HG02840 (cell line): ENCODE measurements around the gene EIF2B1.
A peak's percentile ranks its signal among the peaks of the same experiment; 100 is the strongest.

Experiments used
- ATAC-seq: cut with Tn5 transposase; IDR thresholded peaks from one replicate; pipeline ENCODE4 v1.9.1; 2021; ENCODE audit warnings: mild to moderate bottlenecking, moderate library complexity, moderate number of reproducible peaks; ENCODE audit not compliant: unreplicated experiment, low FRiP score

Gene EIF2B1

DNA sequence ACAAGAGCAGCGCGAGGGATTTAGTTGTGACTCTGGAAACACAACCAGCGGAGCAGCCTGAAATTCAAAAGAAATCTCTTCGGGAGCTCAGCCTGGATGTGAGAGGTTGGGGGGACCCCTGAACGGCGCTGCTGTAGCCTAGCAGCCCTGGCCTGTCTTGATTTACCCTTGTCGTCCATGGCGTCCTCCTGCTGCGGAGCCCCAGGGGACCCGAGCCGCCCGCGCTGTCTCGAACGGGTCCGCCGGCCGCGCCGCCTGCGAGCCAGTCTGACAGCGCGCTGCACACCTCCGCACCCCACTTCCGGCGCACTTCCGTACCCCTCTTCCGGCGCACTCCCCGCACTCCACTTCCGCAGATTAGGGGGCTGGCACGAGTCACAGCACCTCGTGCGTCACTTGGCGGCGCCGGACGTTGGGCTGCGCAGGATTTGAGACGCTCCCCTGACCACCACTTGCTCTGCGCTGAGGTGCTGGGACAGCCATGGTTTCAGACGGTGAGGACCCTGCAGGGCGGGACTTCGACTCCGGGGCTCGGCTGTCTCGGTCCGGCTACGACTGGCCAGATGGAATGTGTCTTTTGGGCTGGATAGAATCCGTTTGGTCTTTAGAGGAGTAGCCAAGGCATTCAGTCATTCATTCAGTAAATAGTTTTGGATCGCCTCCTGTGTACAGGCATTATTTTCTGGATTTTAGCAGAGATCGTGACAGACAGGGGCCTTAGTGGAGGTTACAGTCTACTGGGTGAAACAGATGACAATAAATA lies at the start of gene EIF2B1, which contains the start of gene GTF2H3:
TSS of gene EIF2B1 (minus strand) at position 308 of the 763 bp plus-strand sequence. CDS start at position 179, 129 bp downstream.
TSS of gene GTF2H3 (plus strand) at position 451 of the 763 bp plus-strand sequence. CDS start at position 482, 31 bp downstream.
- ATAC-seq, result peak; percentile 96

GRCh38 chr12:123681605-123682004 lies 48.1 kb upstream of the EIF2B1 start:
- ATAC-seq, result no peak

- no peak for ATAC-seq
Observed at GRCh38 chr12:123678981-123679380, 45.5 kb upstream of the EIF2B1 start.

- no peak for ATAC-seq
Observed at GRCh38 chr12:123676616-123677320, 43.3 kb upstream of the EIF2B1 start.

- ATAC-seq, result no peak
Observed at GRCh38 chr12:123675436-123675835, 42.0 kb upstream of the EIF2B1 start.

- ATAC-seq, result no peak
Observed at GRCh38 chr12:123671876-123672275, 38.4 kb upstream of the EIF2B1 start.

DNA sequence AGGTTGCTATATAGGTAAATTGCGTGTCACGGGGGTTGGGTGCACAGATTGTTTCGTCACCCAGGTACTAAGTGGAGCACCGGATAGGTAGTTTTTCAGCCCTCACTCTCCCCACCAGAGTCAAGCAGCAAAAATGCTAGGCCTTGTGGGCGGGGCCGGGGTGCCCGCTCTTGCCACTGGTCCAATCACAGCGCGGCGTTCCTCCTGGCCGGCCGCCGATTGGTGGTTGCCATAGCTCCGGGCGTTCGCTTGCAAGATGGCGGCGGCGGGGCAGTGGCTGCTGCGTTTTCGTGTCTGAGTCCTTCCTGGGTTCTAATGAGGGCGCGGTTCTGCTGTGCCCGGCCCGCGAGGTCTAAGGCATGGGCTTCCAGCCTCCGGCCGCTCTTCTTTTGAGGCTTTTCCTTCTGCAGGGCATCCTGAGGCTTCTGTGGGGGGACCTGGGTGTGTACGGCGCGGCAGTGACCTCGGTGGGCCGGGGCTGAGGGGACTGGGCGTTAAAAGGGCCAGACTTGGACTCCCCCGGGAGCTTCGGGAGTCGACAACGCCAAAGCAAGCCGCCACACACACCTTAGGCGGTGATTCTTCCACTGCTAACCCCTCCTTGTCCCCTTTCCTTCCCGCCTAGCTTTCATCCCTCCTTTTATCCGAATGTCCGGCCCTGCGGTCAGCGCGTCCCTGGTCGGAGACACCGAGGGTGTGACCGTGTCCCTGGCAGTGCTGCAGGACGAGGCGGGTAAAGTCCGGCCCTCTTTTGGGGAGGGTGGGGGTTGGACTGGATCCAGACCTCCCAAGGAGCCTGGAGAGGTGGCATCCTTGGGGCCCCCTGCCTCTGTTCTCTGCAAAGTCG lies 37.6 kb upstream of the EIF2B1 start, which contains the start of gene TCTN2:
TSS of gene TCTN2 (plus strand) at position 232 of the 847 bp plus-strand sequence. CDS start at position 360, 128 bp downstream.
- ATAC-seq, result peak; percentile 91

GRCh38 chr12:123667771-123668170 lies 34.3 kb upstream of the EIF2B1 start:
- no peak for ATAC-seq

DNA sequence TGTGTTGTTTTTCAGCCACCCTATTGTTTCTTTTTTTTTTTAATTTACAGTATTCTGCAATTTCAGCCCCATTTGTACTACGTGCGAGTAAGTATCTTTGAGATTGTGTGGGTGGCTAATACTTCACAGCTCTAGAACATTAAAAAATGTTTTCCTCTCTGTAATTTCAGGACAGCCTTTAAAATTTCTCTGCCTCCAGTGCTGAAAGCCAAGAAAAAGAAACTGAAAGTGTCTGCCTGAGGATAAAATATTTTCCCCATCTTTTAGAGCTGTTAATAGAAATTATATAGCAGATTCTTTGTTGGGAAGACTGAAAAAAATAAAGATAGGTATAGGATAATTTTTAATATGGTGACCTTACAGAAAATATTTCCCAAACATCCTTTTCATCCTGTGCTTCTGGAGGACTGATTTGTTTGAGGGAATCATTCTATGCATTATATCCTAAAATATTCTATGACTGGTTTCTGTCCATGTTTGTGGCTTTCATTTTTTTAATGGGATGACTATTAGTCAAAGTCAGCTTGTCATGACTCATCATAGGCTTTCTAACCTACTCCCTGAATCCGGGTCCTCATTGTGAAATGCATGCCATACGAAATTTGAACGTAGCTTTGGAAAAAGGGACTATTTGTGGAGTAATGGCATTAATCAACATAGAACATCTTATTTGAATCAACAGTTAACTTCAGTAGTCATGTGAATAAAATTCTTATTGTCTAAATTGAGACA lies 26.7 kb upstream of the EIF2B1 start:
- no peak for ATAC-seq

- ATAC-seq, result no peak
Observed at GRCh38 chr12:123657211-123657610, 23.7 kb upstream of the EIF2B1 start.

DNA sequence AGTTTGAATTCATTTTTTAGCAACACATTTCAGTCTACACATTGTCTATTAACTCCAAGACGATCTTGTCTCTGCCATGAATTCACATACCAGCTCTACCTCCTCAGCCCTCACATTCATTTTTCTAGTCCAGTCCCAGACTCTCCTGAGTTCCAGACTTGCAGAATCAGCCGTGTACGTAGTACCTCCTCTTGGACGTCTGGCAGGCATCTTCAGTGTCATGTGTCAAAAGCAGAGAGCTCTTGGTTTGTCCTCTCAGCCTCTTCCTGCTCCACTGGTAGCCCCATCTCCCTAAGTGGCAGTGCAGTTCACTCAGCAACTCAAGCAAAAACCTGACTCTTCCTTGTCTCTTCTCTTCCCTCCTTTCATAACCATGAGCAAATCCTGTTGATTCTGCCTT lies 22.9 kb upstream of the EIF2B1 start:
- ATAC-seq, result no peak

GRCh38 chr12:123655420-123655819 lies 21.9 kb upstream of the EIF2B1 start:
- ATAC-seq, result no peak

GRCh38 chr12:123654129-123654701 lies 20.7 kb upstream of the EIF2B1 start:
- no peak for ATAC-seq

- ATAC-seq, result no peak
Observed at GRCh38 chr12:123648401-123648800, 14.9 kb upstream of the EIF2B1 start.

DNA sequence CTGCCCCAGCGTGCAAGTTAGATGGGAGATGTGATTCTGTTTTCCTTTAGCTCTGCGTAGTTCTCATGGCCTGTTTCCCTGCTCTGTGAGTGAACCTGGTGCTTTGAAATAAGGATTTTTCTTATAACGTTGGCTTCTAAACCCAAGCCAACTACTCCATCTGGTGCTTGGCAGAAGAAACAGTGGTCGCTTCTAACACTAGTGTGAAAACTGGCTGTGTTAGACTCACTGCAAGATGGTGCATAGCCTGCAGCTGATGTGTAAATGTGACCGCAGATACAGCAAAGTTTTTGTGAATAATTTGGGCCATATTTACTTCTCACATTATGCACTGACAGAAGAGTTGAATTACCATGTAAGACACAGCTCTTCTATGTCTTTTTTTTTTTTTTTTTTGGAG lies 12.4 kb upstream of the EIF2B1 start:
- no peak for ATAC-seq

- no peak for ATAC-seq
Observed at GRCh38 chr12:123645380-123645779, 11.9 kb upstream of the EIF2B1 start.

DNA sequence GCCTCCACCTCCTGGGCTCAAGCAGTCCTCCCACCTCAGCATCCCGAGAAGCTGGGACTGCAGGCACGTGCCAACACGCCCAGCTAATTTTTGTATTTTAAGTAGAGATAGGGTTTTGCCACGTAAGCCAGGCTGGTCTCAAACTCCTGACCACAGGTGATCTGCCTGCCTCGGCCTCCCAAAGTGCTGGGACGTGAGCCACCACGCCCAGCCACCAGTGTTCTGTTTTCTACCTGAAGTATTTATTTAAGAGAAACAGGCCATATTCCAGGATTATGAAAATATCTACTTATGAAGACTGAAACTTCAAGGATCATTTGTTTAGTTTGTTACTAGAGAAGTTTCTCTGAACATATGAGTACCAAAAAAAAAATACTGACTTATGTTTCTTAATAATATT lies 10.4 kb upstream of the EIF2B1 start:
- ATAC-seq, result no peak

DNA sequence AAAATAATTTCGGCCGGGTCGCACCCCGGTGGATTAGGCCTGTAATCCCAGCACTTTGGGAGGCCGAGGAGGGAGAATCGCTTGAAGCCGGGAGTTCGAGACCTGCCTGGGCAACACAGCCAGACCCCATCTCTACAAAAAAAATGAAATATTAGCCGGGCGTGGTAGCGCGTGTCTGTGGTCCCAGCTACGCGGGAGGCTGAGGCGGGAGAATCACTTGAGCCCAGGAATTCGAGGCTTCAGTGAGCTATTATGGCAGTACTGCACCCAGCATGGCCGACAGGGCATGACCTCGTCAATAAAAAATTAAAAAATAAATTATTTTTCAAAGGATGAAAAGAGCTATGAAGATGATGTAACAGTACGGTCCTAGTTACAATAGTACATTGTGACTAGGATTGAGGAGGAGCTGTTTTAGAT lies 666 bp upstream of the EIF2B1 start:
- no peak for ATAC-seq

GRCh38 chr12:123621619-123622530 lies 11.6 kb downstream of the EIF2B1 start:
- no peak for ATAC-seq
